Caco-2 (cell line): Measurements from ENCODE around the gene GIPC2. TPM values are rescaled to one million over a fixed set of nuclear protein-coding genes. Genes with fewer than 3 reads are reported as not detected.

Experiments used
- BruUV-seq: library from RNA; stranded (reverse); fragments of 400-500 nt; replicated peaks from 2 replicates; lab custom pipeline; 2021; lab: Mats Ljungman, UMichigan
- CTCF ChIA-PET: fragments of 300-600 bp; sonication (Branson Sonifier 250); formaldehyde crosslinking; loops from one replicate; lab custom pipeline; 2022; ENCODE audit warnings: antibody characterized with exemption; lab: Charles Lee
- POLR2A ChIA-PET: fragments of 300-600 bp; sonication (Branson Sonifier 250); formaldehyde crosslinking; loops from one replicate; lab custom pipeline; 2022; ENCODE audit warnings: antibody characterized with exemption; lab: Charles Lee
- DNase-seq, 2 experiments: peaks; one replicate each; pipeline versions ENCODE4 v3.0.0 to v3.0.0-alpha.2; 2020 to 2022
- H3K27me3 ChIP-seq: replicated peaks from 2 replicates; pipeline ENCODE4 v1.6.0; 2011; ENCODE audit warnings: low read length; ENCODE audit not compliant: control insufficient read depth, insufficient read depth
- H3K36me3 ChIP-seq: 2 replicates; pipeline ENCODE4 v1.5.1; 2011; ENCODE audit warnings: low read length; ENCODE audit not compliant: control insufficient read depth, insufficient read depth
- H3K4me1 ChIP-seq: fragments of 250-450 bp; sonication (Bioruptor Pico); 2 replicates; pipeline ENCODE4 v1.5.1; 2020; ENCODE audit warnings: mild to moderate bottlenecking
- H3K4me3 ChIP-seq: 2 replicates; pipeline ENCODE4 v1.5.1; 2011; ENCODE audit warnings: low read depth, mild to moderate bottlenecking, control low read depth, low read length
- H3K9me3 ChIP-seq: fragments of 250-450 bp; sonication (Bioruptor Pico); 2 replicates; pipeline ENCODE4 v1.5.1; 2020; ENCODE audit warnings: mild to moderate bottlenecking, moderate library complexity
- H3K27ac Mint-ChIP-seq: one replicate; pipeline ENCODE4 v1.8.0; 2022; ENCODE audit warnings: mixed read lengths; ENCODE audit not compliant: unreplicated experiment
- H3K27me3 Mint-ChIP-seq: one replicate; pipeline ENCODE4 v1.8.0; 2022; ENCODE audit warnings: mixed read lengths; ENCODE audit not compliant: insufficient read depth, unreplicated experiment
- H3K36me3 Mint-ChIP-seq: one replicate; pipeline ENCODE4 v1.8.0; 2022; ENCODE audit warnings: mild to moderate bottlenecking, mixed read lengths; ENCODE audit not compliant: insufficient read depth, unreplicated experiment
- H3K4me1 Mint-ChIP-seq: one replicate; pipeline ENCODE4 v1.8.0; 2022; ENCODE audit warnings: low read depth, mixed read lengths; ENCODE audit not compliant: unreplicated experiment
- H3K4me3 Mint-ChIP-seq: one replicate; pipeline ENCODE4 v1.8.0; 2022; ENCODE audit warnings: mild to moderate bottlenecking, moderate library complexity, mixed read lengths; ENCODE audit not compliant: unreplicated experiment
- H3K9me3 Mint-ChIP-seq: one replicate; pipeline ENCODE4 v1.8.0; 2022; ENCODE audit warnings: mixed read lengths; ENCODE audit not compliant: unreplicated experiment
- CTCF ChIP-seq, 2 experiments: fragments of 200-600 bp in 1 of 2; IDR thresholded peaks; 1 replicate in 1 of 2; 2 replicates in 1 of 2; pipeline versions ENCODE4 v1.5.1 to v1.8.0; 2011 to 2022; ENCODE audit warnings: antibody characterized with exemption in 1 of 2, control low read depth in 1 of 2, inconsistent platforms in 1 of 2, low read depth in 1 of 2, low read length in 1 of 2, mild to moderate bottlenecking in 1 of 2, moderate library complexity in 1 of 2; ENCODE audit not compliant: insufficient read depth in 1 of 2, severe bottlenecking in 1 of 2, unreplicated experiment in 1 of 2
- intact Hi-C: fragments of 100-400 bp; cut with micrococcal nuclease; formaldehyde crosslinking; loops from one replicate; pipeline ENCODE4 v1.10.0; 2022; ENCODE audit not compliant: unreplicated experiment
- total RNA-seq: library from RNA; stranded (reverse); gene quantifications from 2 replicates; pipeline ENCODE4 v1.2.3, GENCODE V29; 2022

Gene GIPC2
- total RNA-seq, 1 experiment from 2014 or later = 4.4 TPM

- Histone ChIP-seq H3K9me3 (no peaks in the 10 kb centered on the region), H3K4me1 (no peaks in the 10 kb centered on the region), H3K27me3 (no peaks in the 10 kb centered on the region), H3K4me3 (no peak overlapping the region), H3K36me3 (no peaks in the 10 kb centered on the region)
- Mint-ChIP-seq H3K27ac (no peak overlapping the region), H3K36me3 (no peaks in the 10 kb centered on the region), H3K4me1 (no peaks in the 10 kb centered on the region), H3K9me3 (no peaks in the 10 kb centered on the region), H3K4me3 (no peak overlapping the region), H3K27me3 (no peaks in the 10 kb centered on the region)
- intact Hi-C loops = no loop called here
- BruUV-seq = no TSS peak
- ChIA-PET POLR2A (no interaction called here), CTCF (no interaction called here)
- no peak for DNase-seq
- no peak for TF ChIP-seq CTCF (IDR thresholded peaks at IDR 0.05; ENCODE audit: insufficient read depth in 1 of 2, low read depth in 1 of 2, low read length in 1 of 2, severe bottlenecking in 1 of 2, unreplicated experiment in 1 of 2)
Observed at GRCh38 chr1:78086697-78087096, 40.9 kb downstream of the GIPC2 start.

GRCh38 chr1:78088015-78088414 lies 42.2 kb downstream of the GIPC2 start:
- no peaks in the 10 kb centered on the region for H3K27me3 Mint-ChIP-seq
- CTCF ChIA-PET = no interaction called here
- H3K4me1 Mint-ChIP-seq = peaks cover 6% of the 10 kb centered on the region
- no peak overlapping the region for H3K27ac Mint-ChIP-seq
- Histone ChIP-seq H3K4me3 (no peak overlapping the region), H3K36me3 (no peaks in the 10 kb centered on the region), H3K4me1 (no peaks in the 10 kb centered on the region), H3K27me3 (no peaks in the 10 kb centered on the region), H3K9me3 (no peaks in the 10 kb centered on the region)
- BruUV-seq = no TSS peak
- DNase-seq = no peak
- intact Hi-C loops = no loop called here
- POLR2A ChIA-PET = no interaction called here
- no peaks in the 10 kb centered on the region for H3K9me3 Mint-ChIP-seq
- no peak for TF ChIP-seq CTCF (IDR thresholded peaks at IDR 0.05; ENCODE audit: insufficient read depth in 1 of 2, low read depth in 1 of 2, low read length in 1 of 2, severe bottlenecking in 1 of 2, unreplicated experiment in 1 of 2)
- no peak overlapping the region for H3K4me3 Mint-ChIP-seq
- no peaks in the 10 kb centered on the region for H3K36me3 Mint-ChIP-seq

GRCh38 chr1:78088486-78088885 lies 42.7 kb downstream of the GIPC2 start:
- H3K4me3 Mint-ChIP-seq = no peak overlapping the region

More at GRCh38 chr1:78088486-78088885, 42.7 kb downstream of the GIPC2 start:
- TF ChIP-seq CTCF (IDR thresholded peaks at IDR 0.05; ENCODE audit: insufficient read depth in 1 of 2, low read depth in 1 of 2, low read length in 1 of 2, severe bottlenecking in 1 of 2, unreplicated experiment in 1 of 2) = no peak
- no peaks in the 10 kb centered on the region for H3K9me3 Mint-ChIP-seq
- Histone ChIP-seq H3K4me3 (no peak overlapping the region), H3K36me3 (no peaks in the 10 kb centered on the region), H3K9me3 (no peaks in the 10 kb centered on the region), H3K4me1 (no peaks in the 10 kb centered on the region), H3K27me3 (no peaks in the 10 kb centered on the region)
- no TSS peak for BruUV-seq
- H3K36me3 Mint-ChIP-seq = no peaks in the 10 kb centered on the region
- H3K27me3 Mint-ChIP-seq = no peaks in the 10 kb centered on the region
- no peak overlapping the region for H3K27ac Mint-ChIP-seq
- ChIA-PET CTCF (no interaction called here), POLR2A (no interaction called here)
- intact Hi-C loops = no loop called here
- peaks cover 6% of the 10 kb centered on the region for H3K4me1 Mint-ChIP-seq
- no peak for DNase-seq
